GM18526 (cell line): ENCODE data around the gene RASD1.

Experiments used
- POLR2A ChIP-seq: IDR thresholded peaks from 3 replicates; pipeline ENCODE4 v1.6.1; 2011; ENCODE audit not compliant: insufficient read length; ENCODE audit errors: extremely low read depth

RASD1 gene

DNA sequence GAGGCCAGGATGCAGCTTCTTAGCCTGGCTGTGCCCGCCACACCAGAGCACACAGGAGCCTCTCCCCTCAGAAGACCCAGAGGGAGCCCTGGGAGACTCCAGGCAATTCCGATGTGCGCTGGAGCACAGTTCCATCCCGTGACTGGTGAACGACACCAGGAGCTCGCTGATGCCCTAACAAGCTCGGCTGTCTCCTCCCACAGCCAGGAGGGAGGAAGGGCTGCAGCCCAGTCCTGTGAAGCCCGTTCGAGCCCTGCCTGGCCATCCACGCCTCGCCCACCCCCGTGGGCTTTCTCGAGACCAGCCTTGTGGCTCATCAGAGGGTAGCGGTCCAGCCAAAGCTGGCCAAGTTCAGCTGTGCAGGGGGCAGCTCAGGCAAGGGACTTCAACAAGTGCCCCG lies 21.8 kb upstream of the RASD1 start:
- no peak for TF ChIP-seq POLR2A

DNA sequence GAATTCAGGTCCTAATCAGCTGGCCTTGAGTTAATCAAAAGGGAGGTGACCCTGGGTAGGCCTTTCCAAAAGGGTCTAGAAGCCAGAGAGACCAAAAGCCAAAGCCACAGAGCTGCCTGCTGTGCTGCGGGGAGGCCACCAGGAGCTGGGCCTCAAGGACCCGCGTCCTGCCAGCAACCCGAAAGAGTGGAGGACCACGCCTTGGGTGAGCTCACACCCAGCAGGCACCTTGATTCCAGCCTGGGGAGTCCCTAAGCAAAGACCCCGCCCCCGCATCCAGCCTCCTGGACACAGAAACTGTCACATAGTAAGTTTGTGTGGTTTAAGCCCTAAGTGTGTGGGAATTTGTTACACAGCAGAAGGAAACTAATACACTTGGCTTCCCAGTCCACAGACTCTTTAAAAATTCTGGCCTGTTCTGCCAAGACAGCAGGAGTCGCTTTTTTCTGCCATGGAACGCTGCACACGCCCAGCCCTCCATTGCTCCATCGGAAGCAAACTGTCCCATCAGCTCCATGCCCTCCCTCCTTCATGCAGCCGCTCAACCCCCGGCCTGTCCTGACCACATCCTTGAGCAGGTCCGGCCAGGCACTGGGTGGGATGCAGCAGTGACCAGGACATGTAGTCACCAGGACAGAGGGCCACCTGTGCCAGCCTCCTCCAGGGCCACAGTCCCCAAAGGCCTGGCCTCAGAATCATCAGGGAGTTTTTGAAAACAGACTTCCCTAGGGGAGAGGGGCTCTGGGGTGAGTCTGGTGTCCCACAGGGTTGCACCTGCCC lies 20.9 kb upstream of the RASD1 start:
- TF ChIP-seq POLR2A, result no peak

DNA sequence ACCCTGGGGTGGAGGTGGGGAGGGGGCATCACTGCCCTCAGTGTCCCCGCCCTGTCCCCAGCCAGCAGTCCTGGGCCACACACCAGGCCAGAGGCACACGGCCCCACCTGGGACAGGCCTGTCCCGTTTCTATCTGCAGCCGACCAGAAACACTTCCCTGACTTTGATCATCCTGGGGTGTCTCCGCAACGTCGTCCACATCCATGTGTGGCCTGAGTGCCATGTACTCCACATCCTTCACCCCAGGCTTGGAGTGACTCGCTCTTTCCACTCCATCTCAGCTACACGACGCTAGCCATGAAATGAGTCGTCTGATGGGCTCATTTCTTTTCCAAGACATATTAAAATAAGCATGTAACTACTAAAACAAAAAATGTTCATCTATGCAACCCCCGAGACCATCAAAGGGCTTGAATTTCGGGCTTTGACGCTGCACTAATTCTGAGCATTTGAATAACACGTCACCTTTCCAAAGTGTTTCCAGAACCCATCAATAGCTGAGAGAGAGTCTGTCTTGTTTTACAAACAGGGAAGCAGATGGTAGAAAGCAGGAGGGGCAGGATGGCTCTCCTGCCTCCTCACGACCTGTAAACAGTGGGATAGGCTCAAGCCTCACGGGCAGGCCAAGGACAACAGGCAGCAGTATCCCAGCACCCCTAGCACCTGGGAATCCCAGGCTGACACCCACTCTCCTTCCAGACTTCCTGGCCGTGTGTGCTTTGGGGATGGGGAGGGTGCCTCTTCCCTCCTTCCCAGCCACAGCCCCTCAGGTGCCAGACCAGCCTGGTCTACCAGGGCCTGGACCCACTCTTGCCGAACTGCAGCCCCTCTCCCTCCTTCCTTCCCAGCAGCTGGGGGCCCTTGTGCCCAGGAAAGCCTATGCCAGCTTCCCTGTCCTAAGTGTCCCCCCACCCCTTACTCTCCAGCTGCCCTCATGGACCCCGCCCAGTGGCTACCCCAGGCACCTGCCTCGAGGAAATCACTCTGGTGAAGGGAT lies 20.0 kb upstream of the RASD1 start:
- TF ChIP-seq POLR2A, result no peak

DNA sequence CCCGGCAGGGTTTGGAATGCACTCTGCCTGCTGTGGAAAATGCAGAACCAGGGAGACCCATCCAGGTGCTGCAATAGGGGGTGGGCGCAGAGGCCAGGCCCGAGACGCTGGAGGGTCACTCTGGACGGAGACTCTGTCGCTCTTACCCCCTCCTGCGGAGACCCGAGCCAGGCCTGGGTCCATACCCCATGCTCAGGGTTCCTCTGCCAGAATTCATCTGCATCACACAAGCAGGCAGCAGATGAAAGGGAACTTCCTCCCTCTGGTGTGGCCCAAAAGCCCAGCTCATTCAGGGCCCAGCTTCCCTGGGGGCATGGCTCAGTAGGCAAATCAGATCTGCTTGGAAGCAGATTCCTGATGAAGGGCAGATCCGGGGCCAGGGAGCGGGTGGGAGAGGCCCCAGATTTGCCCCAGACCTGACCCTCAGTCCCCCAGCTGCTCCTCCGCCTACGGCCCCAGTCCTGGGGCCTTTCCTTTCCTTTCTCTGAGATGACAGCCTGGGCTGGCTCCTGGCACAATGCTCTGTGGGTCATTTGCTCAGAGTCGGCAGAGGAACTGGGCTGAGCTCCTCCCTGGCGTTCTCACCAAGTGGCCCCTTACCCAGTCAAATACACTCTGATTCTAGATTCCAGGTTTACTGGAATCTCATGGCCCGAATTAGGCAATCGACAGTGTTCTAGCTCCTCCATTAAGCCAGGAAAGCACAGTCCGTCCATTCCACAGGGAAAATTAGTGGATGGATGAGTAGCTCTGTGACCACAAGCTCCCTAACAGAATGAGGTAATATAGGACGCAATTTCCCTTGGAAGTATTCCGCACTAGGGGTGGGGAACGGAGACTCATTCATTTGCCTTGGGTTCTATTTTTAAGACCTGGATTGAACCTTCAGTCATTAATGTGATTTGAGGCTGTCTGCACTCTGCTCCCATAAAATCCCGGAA lies 19.1 kb upstream of the RASD1 start:
- no peak for TF ChIP-seq POLR2A

GRCh38 chr17:17514361-17514992 lies 18.3 kb upstream of the RASD1 start:
- TF ChIP-seq POLR2A, result no peak

DNA sequence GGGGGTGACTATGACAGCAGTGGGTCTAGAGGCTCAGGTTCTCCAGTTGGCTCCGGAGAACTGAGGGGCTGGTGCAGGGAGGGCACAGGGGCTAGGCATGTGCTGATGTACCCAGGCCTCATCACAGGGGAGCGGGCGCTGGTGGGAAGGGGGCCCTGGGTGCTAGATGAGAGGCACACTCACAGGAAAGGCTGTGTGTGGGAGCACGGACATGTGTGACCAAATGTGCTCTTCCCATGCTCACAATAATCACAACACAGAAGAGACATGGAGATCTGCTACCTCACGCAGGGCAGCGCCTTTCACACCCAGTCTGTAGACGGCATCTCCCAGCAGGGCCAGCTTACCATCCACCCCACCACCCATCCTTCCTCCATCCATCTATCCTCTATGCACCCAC lies 17.4 kb upstream of the RASD1 start:
- no peak for TF ChIP-seq POLR2A

DNA sequence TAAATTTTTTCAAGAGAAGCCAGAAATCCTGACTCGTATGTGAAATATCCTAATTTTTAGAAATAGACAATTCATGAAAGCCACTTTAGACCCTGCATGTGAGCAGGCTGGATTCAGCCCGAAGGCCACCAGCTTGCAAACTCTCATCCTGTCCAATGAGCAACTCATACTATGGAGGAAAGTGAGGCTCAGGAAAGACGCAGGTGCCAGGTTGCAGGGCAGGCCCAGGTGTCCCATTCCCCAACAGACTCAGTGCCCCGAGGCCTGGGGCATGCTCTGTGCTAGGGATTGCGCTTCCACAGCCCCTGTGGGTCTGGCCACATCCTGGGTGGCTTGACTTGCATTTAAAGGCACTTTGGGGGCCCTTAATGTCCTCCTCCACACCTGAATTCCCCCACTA lies 16.7 kb upstream of the RASD1 start:
- no peak for TF ChIP-seq POLR2A

GRCh38 chr17:17511881-17512858 lies 16.0 kb upstream of the RASD1 start:
- TF ChIP-seq POLR2A, result no peak

- no peak for TF ChIP-seq POLR2A
Measured at GRCh38 chr17:17511293-17511741, 15.1 kb upstream of the RASD1 start.

- no peak for TF ChIP-seq POLR2A
Measured at GRCh38 chr17:17510456-17511292, 14.5 kb upstream of the RASD1 start.

DNA sequence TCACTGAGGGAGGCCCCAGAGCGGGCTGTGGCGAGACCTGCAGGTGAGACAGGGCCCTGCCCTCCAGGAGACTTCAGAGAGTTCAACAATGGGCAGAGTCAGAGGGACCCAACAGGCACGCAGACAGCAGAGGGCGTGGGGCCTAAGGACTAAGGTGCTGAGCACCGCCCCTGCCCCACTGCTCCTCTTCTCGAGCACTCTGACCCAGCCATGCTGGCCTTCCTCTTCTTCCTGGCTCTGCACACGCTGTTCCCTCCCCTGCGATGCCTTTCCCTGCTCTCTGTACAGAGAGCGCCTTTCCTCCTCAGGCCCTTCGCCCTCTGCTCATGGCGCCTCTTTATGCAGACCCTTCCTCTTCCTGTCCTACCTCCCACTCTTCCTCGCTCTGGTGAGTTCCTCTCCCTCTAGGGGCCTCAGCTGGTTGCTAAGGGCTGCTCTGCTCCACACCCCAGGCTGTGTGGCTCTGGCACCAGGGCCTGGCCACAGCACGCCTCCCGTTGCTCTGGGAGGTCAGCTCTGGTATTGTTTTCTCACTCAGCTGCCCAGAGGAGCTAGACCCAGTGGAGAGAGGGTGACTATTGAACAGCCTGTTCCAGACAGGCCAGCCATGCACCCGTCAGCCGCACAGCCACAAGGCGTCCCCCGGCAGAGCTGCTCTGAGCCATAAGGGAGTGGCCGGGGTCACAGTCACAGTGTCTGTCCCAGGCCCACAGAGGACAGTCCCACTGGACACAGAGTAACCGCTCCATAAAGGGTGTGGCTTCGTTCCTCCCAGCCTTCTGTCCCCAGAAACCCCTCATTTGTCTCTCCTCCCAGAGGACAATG lies 13.6 kb upstream of the RASD1 start:
- no peak for TF ChIP-seq POLR2A
